NT2/D1 (cell line): Measurements from ENCODE around the gene NAP1L5.

Experiments
- DNase-seq: peaks from one replicate; pipeline ENCODE4 v3.0.0-alpha.2; 2011; ENCODE audit warnings: low read depth, low spot score
- H3K27me3 ChIP-seq: 2 replicates; pipeline ENCODE4 v1.6.0; 2011; ENCODE audit warnings: mild to moderate bottlenecking; ENCODE audit not compliant: insufficient read length, insufficient read depth
- H3K36me3 ChIP-seq: 2 replicates; pipeline ENCODE4 v1.6.1; 2011; ENCODE audit warnings: mild to moderate bottlenecking, low read length, mixed read lengths; ENCODE audit not compliant: insufficient read depth, insufficient read length
- H3K4me1 ChIP-seq: 2 replicates; pipeline ENCODE4 v1.5.1; 2011; ENCODE audit not compliant: insufficient read depth, insufficient read length
- H3K4me3 ChIP-seq: 2 replicates; pipeline ENCODE4 v1.5.1; 2011; ENCODE audit warnings: low read depth; ENCODE audit not compliant: insufficient read length
- H3K9ac ChIP-seq: 2 replicates; pipeline ENCODE4 v1.6.0; 2011; ENCODE audit warnings: low read depth; ENCODE audit not compliant: insufficient read length
- H3K9me3 ChIP-seq: 2 replicates; pipeline ENCODE4 v1.5.1; 2011; ENCODE audit warnings: mild to moderate bottlenecking, low read length; ENCODE audit not compliant: insufficient read depth
- SUZ12 ChIP-seq: IDR thresholded peaks from 2 replicates; pipeline ENCODE4 v1.6.1; 2011; ENCODE audit not compliant: insufficient read length, insufficient read depth; ENCODE audit errors: extremely low read depth
- YY1 ChIP-seq: IDR thresholded peaks from 2 replicates; pipeline ENCODE4 v1.6.1; 2011; ENCODE audit not compliant: insufficient read length, insufficient read depth
- ZNF274 ChIP-seq: IDR thresholded peaks from 2 replicates; pipeline ENCODE4 v1.6.1; 2011; ENCODE audit warnings: mild to moderate bottlenecking, low read depth, low read length

NAP1L5 gene

DNA sequence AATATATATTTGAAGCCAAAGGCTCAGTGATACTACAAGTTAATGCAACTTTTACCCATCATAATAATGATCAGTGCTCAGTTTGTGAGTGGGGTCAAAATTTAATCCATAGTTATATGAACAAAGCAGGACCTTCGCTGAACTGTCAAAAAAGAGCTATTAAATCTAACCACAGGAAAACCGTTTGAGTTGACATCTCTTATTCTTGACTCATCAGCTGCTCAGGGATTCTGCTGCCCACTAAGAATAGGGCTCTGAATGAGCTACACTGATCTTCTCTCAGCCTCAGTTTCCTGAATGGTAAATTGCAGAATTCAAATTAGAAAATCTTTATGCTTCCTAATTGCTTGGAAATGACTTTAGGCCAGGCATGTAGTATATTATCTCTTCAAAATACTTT is 44.9 kb upstream of the NAP1L5 start:
- Histone ChIP-seq H3K4me1 (no peaks in the 10 kb centered on the region), H3K27me3 (no peaks in the 10 kb centered on the region), H3K36me3 (peaks cover 12% of the 10 kb centered on the region), H3K9me3 (no peaks in the 10 kb centered on the region), H3K9ac (no peak overlapping the region), H3K4me3 (no peak overlapping the region)
- DNase-seq, result no peak
- TF ChIP-seq YY1 (no peak), ZNF274 (no peak), SUZ12 (no peak)

DNA sequence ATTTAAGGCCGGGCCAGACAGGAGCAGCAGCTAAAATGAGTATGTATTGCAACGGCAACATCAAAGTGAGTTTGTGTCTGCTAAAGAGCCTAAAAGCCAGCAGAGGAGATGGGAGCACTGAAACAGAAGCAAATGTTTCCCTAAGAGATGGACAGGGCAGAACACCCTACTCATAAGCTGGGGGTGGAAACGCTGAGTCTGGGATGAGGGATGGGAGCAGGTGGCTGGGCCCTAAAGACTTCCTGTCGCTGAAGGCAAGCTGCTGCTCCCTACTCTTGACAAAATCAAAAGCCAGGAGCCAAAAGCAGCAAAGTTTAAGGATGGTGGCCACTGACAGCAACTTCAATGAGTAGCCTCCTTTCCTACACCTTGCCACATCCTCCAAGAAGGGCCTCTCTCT is 40.6 kb upstream of the NAP1L5 start:
- DNase-seq, result no peak
- Histone ChIP-seq H3K4me1 (no peaks in the 10 kb centered on the region), H3K36me3 (peaks cover 13% of the 10 kb centered on the region), H3K27me3 (no peaks in the 10 kb centered on the region), H3K4me3 (no peak overlapping the region), H3K9me3 (no peaks in the 10 kb centered on the region), H3K9ac (no peak overlapping the region)
- TF ChIP-seq SUZ12 (no peak), YY1 (no peak), ZNF274 (no peak)

DNA sequence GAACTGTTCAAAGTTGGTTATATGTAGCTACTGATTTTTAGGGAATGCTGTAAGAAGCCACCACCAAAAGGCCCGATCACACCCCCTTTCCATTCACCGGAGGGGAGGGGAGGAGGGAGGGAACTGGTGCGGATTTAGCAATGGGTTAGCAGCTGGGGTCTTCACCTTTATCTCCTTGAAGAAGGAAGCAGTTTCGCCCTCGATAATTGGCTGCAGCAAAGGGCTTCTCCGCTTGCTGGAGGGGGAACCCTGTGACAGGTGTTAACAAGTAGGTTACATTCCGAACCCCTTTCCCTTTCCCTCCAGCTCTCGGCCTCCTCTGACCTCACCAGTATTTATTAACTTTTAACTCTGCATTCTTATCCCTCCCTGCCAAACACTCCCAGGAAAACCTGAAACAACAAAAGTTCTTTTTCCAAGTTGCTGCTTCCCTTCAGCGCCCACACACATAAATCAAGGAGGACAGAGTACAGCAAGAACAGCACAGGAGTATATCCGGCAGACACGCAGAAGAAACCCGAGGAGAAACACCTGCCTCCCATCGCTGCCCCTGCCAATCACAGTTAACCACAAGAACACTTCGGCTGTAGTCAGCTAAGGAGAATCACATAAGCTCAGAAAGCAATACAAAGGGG is 39.8 kb upstream of the NAP1L5 start:
- no peak overlapping the region for H3K9ac ChIP-seq
- no peaks in the 10 kb centered on the region for H3K9me3 ChIP-seq
- H3K36me3 ChIP-seq, result peaks cover 13% of the 10 kb centered on the region
- H3K4me1 ChIP-seq, result no peaks in the 10 kb centered on the region
- no peak overlapping the region for H3K4me3 ChIP-seq
- TF ChIP-seq ZNF274 (no peak), YY1 (no peak), SUZ12 (no peak)
- H3K27me3 ChIP-seq, result no peaks in the 10 kb centered on the region
- DNase-seq, result no peak

DNA sequence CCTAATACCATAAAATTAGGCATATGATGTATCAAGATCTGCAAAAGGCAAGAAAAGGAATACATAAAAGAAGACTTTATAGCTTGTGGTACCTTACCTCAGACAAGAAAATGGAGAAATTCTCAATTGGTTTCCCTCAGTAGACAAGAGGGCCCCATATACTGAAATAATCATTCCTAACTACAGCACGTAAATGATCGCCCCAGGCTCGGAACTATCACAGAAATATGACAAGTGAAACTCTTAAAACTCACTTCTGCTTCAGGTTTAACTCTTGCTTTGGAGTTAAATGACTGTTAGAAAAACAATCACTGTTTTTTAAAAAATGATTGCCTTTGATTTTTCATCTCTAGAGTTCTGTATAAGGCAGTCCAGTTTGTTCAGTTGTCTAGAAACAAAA is 38.6 kb upstream of the NAP1L5 start:
- TF ChIP-seq SUZ12 (no peak), ZNF274 (no peak), YY1 (no peak)
- DNase-seq, result no peak
- Histone ChIP-seq H3K4me3 (no peak overlapping the region), H3K4me1 (no peaks in the 10 kb centered on the region), H3K36me3 (peaks cover 13% of the 10 kb centered on the region), H3K9me3 (no peaks in the 10 kb centered on the region), H3K9ac (no peak overlapping the region), H3K27me3 (no peaks in the 10 kb centered on the region)

DNA sequence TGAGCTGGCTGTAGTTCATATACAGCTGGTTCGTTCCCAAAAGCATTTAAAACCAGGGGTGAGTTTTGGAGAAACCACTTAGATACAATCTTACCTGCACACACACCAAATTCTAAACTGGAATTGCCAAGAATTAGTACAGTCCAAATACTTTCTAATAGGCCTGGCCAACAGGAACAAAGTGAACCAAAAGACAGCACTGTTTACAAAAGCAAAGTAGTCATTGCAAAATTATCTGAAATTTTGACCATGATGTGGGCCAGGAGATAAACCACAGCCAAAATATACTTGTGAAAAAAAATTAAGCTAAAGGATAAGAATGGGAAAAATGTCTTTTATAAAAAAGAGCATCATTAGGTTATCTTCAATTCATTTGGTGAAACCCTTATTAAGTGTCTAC is 37.9 kb upstream of the NAP1L5 start:
- DNase-seq, result no peak
- H3K4me1 ChIP-seq, result no peaks in the 10 kb centered on the region
- no peaks in the 10 kb centered on the region for H3K27me3 ChIP-seq
- H3K36me3 ChIP-seq, result peaks cover 13% of the 10 kb centered on the region
- TF ChIP-seq ZNF274 (no peak), YY1 (no peak), SUZ12 (no peak)
- no peak overlapping the region for H3K9ac ChIP-seq
- no peak overlapping the region for H3K4me3 ChIP-seq
- H3K9me3 ChIP-seq, result no peaks in the 10 kb centered on the region

DNA sequence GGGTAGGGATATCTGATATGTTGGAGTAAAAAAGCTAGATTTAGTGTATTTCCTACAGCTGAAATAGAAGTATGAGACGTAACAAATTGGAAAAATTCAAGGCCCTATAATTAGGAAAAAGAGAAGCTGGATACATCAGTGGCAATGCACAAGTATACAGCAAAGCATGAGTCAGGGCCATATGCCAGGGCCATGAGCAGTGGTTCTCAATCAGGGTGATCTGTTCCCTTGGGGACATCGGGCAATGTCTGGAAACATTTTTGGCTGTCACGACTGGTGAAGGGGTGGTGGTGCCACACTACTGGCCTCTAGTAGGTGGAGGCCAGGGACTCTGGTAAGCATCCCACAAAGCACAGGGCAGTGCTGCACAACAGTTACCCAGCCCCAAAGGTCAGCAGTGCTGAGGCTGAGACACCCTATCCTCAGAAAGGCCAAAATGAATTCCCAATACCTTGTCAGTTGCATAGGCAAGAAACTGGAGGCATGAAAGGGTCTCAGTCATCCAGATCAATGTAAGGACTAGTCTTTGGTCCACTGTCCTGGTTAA is 36.8 kb upstream of the NAP1L5 start:
- Histone ChIP-seq H3K4me1 (no peaks in the 10 kb centered on the region), H3K9ac (no peak overlapping the region), H3K36me3 (peaks cover 13% of the 10 kb centered on the region), H3K4me3 (no peak overlapping the region), H3K9me3 (no peaks in the 10 kb centered on the region), H3K27me3 (no peaks in the 10 kb centered on the region)
- TF ChIP-seq ZNF274, result no peak
- TF ChIP-seq YY1, result no peak
- TF ChIP-seq SUZ12, result no peak
- no peak for DNase-seq

DNA sequence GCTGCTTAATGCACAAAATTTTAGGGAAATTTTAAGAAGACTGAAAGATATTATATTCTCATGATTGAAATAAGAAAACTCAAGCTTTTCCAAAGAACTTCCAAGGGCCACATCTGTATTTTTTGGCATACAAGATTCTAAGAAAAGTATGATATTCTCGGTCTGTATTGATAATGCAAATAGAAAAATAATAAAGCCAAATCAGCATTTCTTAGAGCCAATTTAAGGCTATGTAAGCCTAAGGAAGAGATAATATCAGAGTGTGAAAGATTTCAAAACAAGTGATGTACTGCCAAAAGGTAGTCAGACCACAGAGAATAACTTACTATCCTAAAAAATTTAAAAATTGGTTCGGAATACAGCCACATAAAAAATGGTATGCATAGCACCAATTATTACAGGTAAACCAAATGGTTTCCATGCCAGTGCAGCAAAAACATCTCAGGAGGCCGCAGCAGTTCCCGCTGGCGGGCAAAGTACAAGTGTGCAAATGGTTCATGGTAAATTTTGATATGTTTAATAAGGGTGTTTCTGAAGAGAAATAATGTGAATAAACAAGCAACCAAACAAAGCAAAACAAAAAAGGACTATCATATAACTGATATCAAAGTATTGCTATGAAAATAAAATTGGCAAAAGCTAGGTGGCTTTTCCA is 35.2 kb upstream of the NAP1L5 start:
- Histone ChIP-seq H3K4me1 (no peaks in the 10 kb centered on the region), H3K27me3 (no peaks in the 10 kb centered on the region), H3K9ac (no peak overlapping the region), H3K9me3 (no peaks in the 10 kb centered on the region), H3K4me3 (no peak overlapping the region), H3K36me3 (peaks cover 14% of the 10 kb centered on the region)
- no peak for TF ChIP-seq ZNF274
- no peak for TF ChIP-seq SUZ12
- TF ChIP-seq YY1, result no peak
- no peak for DNase-seq
